ENCODE measurements around the gene PARN. TPM values are rescaled to one million over a fixed set of nuclear protein-coding genes. Genes with fewer than 3 reads are reported as not detected.

PARN gene
- total RNA-seq, 3 donors from 2014 or later (not counting 1 experiment from before 2014, with no cell fraction given), result 44.3 to 57.4 (median 45.1) TPM

DNA sequence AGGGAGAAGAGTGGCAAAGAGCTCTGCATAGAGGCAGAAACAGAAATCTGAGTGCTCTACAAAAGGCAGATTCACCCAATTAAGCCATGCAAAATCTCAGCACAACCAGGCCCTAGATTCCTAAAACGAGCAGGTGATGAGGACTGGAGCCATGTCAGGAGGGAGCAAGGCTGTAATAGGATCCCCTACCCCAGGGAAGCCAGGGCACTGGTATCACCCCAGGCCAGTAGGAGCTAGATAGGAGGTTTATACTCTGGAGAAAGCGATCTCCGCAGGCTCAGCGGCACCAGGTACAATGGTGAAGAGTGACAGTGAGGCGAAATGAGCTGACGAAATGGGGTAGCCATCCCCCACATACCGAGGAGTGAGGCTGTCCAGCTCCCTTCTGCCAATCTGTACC, 171.5 kb downstream of the PARN start:
- peaks cover 5% of the 10 kb centered on the region for H3K36me3 Mint-ChIP-seq
- TF ChIP-seq, protein P1, sequence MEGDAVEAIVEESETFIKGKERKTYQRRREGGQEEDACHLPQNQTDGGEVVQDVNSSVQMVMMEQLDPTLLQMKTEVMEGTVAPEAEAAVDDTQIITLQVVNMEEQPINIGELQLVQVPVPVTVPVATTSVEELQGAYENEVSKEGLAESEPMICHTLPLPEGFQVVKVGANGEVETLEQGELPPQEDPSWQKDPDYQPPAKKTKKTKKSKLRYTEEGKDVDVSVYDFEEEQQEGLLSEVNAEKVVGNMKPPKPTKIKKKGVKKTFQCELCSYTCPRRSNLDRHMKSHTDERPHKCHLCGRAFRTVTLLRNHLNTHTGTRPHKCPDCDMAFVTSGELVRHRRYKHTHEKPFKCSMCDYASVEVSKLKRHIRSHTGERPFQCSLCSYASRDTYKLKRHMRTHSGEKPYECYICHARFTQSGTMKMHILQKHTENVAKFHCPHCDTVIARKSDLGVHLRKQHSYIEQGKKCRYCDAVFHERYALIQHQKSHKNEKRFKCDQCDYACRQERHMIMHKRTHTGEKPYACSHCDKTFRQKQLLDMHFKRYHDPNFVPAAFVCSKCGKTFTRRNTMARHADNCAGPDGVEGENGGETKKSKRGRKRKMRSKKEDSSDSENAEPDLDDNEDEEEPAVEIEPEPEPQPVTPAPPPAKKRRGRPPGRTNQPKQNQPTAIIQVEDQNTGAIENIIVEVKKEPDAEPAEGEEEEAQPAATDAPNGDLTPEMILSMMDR (IDR thresholded peaks at IDR 0.05), result no peak
- H3K27me3 Mint-ChIP-seq (ENCODE audit: low read depth in 2 of 2), result no peaks in the 10 kb centered on the region
- Histone ChIP-seq H3K36me3 (ENCODE audit: control insufficient read depth, insufficient read depth, low read length) (peaks cover 8% of the 10 kb centered on the region), H3K27ac (ENCODE audit: low read length) (no peak overlapping the region), H3K4me3 (ENCODE audit: low read length) (no peak overlapping the region), H3K4me1 (ENCODE audit: control insufficient read depth, insufficient read depth, low read length) (no peaks in the 10 kb centered on the region), H3K9me3 (ENCODE audit: control insufficient read depth, insufficient read depth, low read length) (no peaks in the 10 kb centered on the region), H3K27me3 (ENCODE audit: control insufficient read depth, insufficient read depth, low read length) (no peaks in the 10 kb centered on the region)
- ATAC-seq (no peak), DNase-seq (no peak)
- H3K4me3 Mint-ChIP-seq, result no peak overlapping the region
- intact Hi-C loops (cut with micrococcal nuclease), result no loop called here
- peaks cover 7 to 25% of the 10 kb centered on the region in 2 donors for H3K4me1 Mint-ChIP-seq
- peaks cover 0 to 3% of the 10 kb centered on the region in 2 donors for H3K9me3 Mint-ChIP-seq
- H3K27ac Mint-ChIP-seq, result no peak overlapping the region
- 98% methylated on average over 7 of the region's 7 CpGs for WGBS (ENCODE audit: insufficient coverage)

DNA sequence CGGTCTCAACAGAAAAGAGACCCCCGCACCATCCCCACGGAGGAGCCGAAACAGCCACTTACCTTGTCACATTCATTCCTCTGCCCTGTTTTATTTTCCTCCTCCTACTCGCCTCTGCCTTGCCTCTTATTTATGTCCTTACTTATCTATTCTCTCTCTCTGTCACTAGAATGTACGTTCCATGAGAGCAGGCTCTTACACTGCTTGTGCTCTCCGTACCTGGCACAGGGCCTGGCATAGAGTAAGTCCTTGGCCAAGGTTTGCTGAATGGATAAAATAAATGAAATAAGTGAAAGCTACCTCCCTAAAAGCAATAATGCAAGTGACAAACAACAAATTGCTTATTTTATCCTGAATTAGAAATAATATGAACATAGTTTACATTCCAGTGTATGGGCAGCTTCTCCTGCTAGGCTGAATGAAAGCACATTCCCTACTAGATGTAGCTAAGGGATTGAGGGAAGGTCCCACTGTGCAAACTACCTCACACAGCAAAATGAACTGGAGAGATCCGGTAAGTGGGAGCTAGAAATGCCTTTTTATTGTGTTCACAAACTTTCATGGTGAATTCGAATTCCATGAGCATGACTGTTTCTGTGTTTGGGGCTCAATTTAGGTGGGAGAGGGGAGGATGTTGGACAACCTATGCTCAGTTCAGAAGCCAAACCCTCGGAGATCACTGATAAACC, 173.1 kb downstream of the PARN start:
- Mint-ChIP-seq H3K27me3 (ENCODE audit: low read depth in 2 of 2) (no peaks in the 10 kb centered on the region), H3K4me1 (peaks cover 2 to 14% of the 10 kb centered on the region in 2 donors), H3K27ac (no peak overlapping the region), H3K36me3 (no peaks in the 10 kb centered on the region), H3K4me3 (no peak overlapping the region), H3K9me3 (no peaks in the 10 kb centered on the region)
- TF ChIP-seq, protein P1 (IDR thresholded peaks at IDR 0.05), result no peak
- intact Hi-C loops (cut with micrococcal nuclease), result no loop called here
- ATAC-seq (no peak), DNase-seq (no peak)
- Histone ChIP-seq H3K27ac (ENCODE audit: low read length) (no peak overlapping the region), H3K4me1 (ENCODE audit: control insufficient read depth, insufficient read depth, low read length) (no peaks in the 10 kb centered on the region), H3K9me3 (ENCODE audit: control insufficient read depth, insufficient read depth, low read length) (no peaks in the 10 kb centered on the region), H3K4me3 (ENCODE audit: low read length) (no peak overlapping the region), H3K36me3 (ENCODE audit: control insufficient read depth, insufficient read depth, low read length) (peaks cover 8% of the 10 kb centered on the region), H3K27me3 (ENCODE audit: control insufficient read depth, insufficient read depth, low read length) (no peaks in the 10 kb centered on the region)
- over 99% methylated on average over 9 of the region's 10 CpGs for WGBS (ENCODE audit: insufficient coverage)

DNA sequence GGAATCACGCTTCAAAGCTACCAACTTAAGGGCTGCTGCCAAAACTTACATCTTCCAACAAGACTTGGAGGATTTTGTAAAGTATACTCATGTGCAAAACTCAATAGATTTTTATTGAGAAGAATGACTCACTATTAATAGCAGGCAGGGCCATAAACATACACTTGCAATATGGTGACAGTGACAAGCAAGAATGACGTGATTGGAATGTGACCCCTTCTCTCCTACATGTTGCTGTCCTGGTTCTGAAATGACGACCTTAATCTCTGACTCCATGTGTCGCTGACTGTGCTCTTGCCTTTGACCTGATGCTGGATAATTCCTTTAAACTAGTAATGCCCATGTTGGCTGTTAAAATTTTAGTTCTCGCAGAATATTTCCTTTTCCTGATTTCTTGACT, 174.5 kb downstream of the PARN start:
- Mint-ChIP-seq H3K4me3 (no peak overlapping the region), H3K27ac (no peak overlapping the region), H3K36me3 (no peaks in the 10 kb centered on the region), H3K9me3 (no peaks in the 10 kb centered on the region), H3K27me3 (ENCODE audit: low read depth in 2 of 2) (no peaks in the 10 kb centered on the region), H3K4me1 (peaks cover 0 to 8% of the 10 kb centered on the region in 2 donors)
- H3K36me3 ChIP-seq (ENCODE audit: control insufficient read depth, insufficient read depth, low read length), result no peaks in the 10 kb centered on the region
- DNase-seq (no peak), ATAC-seq (no peak)
- intact Hi-C loops (cut with micrococcal nuclease), result no loop called here
- H3K9me3 ChIP-seq (ENCODE audit: control insufficient read depth, insufficient read depth, low read length), result no peaks in the 10 kb centered on the region
- TF ChIP-seq, protein P1 (IDR thresholded peaks at IDR 0.05), result no peak
- no peaks in the 10 kb centered on the region for H3K27me3 ChIP-seq (ENCODE audit: control insufficient read depth, insufficient read depth, low read length)
- 92% methylated on average over 4 of the region's 5 CpGs for WGBS (ENCODE audit: insufficient coverage)
- no peak overlapping the region for H3K4me3 ChIP-seq (ENCODE audit: low read length)
- no peak overlapping the region for H3K27ac ChIP-seq (ENCODE audit: low read length)
- H3K4me1 ChIP-seq (ENCODE audit: control insufficient read depth, insufficient read depth, low read length), result no peaks in the 10 kb centered on the region

DNA sequence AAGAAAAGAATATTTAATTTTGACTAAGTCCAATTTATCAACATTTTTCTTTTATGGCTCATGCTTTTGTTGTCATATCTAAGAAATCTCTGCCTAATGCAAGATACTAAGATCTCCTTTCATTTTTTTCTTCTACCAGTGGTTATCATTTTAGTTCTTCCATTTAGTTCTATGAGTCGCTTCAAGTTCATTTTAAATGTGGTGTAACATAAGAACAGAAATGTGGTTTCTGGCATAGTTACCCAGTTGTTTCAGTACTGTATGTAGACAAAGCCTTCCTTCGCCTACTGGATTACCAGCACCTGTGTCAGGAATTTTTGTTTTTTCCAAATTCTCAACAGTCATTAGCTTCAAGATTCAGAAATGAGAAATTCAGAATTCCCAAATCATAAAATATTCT, 175.7 kb downstream of the PARN start:
- Mint-ChIP-seq H3K4me1 (peaks cover 6 to 8% of the 10 kb centered on the region in 2 donors), H3K4me3 (no peak overlapping the region), H3K27ac (no peak overlapping the region), H3K36me3 (no peaks in the 10 kb centered on the region), H3K27me3 (ENCODE audit: low read depth in 2 of 2) (no peaks in the 10 kb centered on the region), H3K9me3 (no peaks in the 10 kb centered on the region)
- Histone ChIP-seq H3K9me3 (ENCODE audit: control insufficient read depth, insufficient read depth, low read length) (no peaks in the 10 kb centered on the region), H3K4me3 (ENCODE audit: low read length) (no peak overlapping the region), H3K27ac (ENCODE audit: low read length) (no peak overlapping the region), H3K4me1 (ENCODE audit: control insufficient read depth, insufficient read depth, low read length) (no peaks in the 10 kb centered on the region), H3K27me3 (ENCODE audit: control insufficient read depth, insufficient read depth, low read length) (no peaks in the 10 kb centered on the region), H3K36me3 (ENCODE audit: control insufficient read depth, insufficient read depth, low read length) (no peaks in the 10 kb centered on the region)
- no peak for DNase-seq
- ATAC-seq, result no peak
- intact Hi-C loops (cut with micrococcal nuclease), result no loop called here
- WGBS (ENCODE audit: insufficient coverage), result 94% methylated on average over 2 of the region's 2 CpGs
- TF ChIP-seq, protein P1 (IDR thresholded peaks at IDR 0.05), result no peak

Measured in natural killer cell (primary cell).